ENCODE measurements around the gene OPA3.
"Not testable (repeated sequence)": the region's sequence is repeated elsewhere in the genome, so short reads cannot be mapped to it uniquely, and the experiment has no call there.

OPA3 gene

GRCh38 chr19:45515081-45515624 lies 69.4 kb downstream of the OPA3 start:
- H3K4me1 ChIP-seq (ENCODE audit: control insufficient read depth in 5 of 5, insufficient read depth in 5 of 5, low read length in 5 of 5): peaks cover 13 to 60% (median 49%) of the 10 kb centered on the region in 5 donors
- H3K4me3 ChIP-seq (ENCODE audit: low read depth in 1 of 5, low read length in 5 of 5): peak overlapping the region in 3 of 5 donors; percentile 7 to 21 (median 19)
- H3K27ac ChIP-seq (ENCODE audit: low read depth, low read length): peak overlapping the region; percentile 71
- peaks cover 0 to 27% (median 17%) of the 10 kb centered on the region in 5 donors for H3K36me3 ChIP-seq (ENCODE audit: control insufficient read depth in 5 of 5, insufficient read depth in 5 of 5, low read length in 5 of 5)
- no peaks in the 10 kb centered on the region for H3K27me3 ChIP-seq (ENCODE audit: control insufficient read depth in 5 of 5, insufficient read depth in 4 of 5, low read length in 5 of 5)
- H3K9ac ChIP-seq (ENCODE audit: low read length in 5 of 5): peak overlapping the region in 4 of 5 donors; percentile 5 to 56 (median 40)
- H3K9me3 ChIP-seq (ENCODE audit: control insufficient read depth in 5 of 5, low read length in 5 of 5): no peaks in the 10 kb centered on the region

- no peaks in the 10 kb centered on the region for H3K9me3 ChIP-seq (ENCODE audit: control insufficient read depth in 5 of 5, low read length in 5 of 5)
- H3K36me3 ChIP-seq (ENCODE audit: control insufficient read depth in 5 of 5, insufficient read depth in 5 of 5, low read length in 5 of 5): peaks cover 0 to 24% (median 14%) of the 10 kb centered on the region in 5 donors
- peak overlapping the region; percentile 71 for H3K27ac ChIP-seq (ENCODE audit: low read depth, low read length)
- H3K4me1 ChIP-seq (ENCODE audit: control insufficient read depth in 5 of 5, insufficient read depth in 5 of 5, low read length in 5 of 5): peaks cover 13 to 67% (median 56%) of the 10 kb centered on the region in 5 donors
- peak overlapping the region in 3 of 5 donors; percentile 7 to 24 (median 18) for H3K4me3 ChIP-seq (ENCODE audit: low read depth in 1 of 5, low read length in 5 of 5)
- no peaks in the 10 kb centered on the region for H3K27me3 ChIP-seq (ENCODE audit: control insufficient read depth in 5 of 5, insufficient read depth in 4 of 5, low read length in 5 of 5)
- peak overlapping the region; percentile 33 to 69 (median 51) for H3K9ac ChIP-seq (ENCODE audit: low read length in 5 of 5)
These were observed 70.1 kb downstream of the OPA3 start for GRCh38 chr19:45514376-45515051.

- Histone ChIP-seq H3K36me3 (ENCODE audit: control insufficient read depth in 5 of 5, insufficient read depth in 5 of 5, low read length in 5 of 5) (peaks cover 0 to 13% (median 6%) of the 10 kb centered on the region in 5 donors), H3K9ac (ENCODE audit: low read length in 5 of 5) (no peak overlapping the region), H3K27ac (ENCODE audit: low read depth, low read length) (no peak overlapping the region), H3K4me3 (ENCODE audit: low read depth in 1 of 5, low read length in 5 of 5) (no peak overlapping the region), H3K9me3 (ENCODE audit: control insufficient read depth in 5 of 5, low read length in 5 of 5) (no peaks in the 10 kb centered on the region), H3K4me1 (ENCODE audit: control insufficient read depth in 5 of 5, insufficient read depth in 5 of 5, low read length in 5 of 5) (peaks cover 13 to 81% (median 70%) of the 10 kb centered on the region in 5 donors), H3K27me3 (ENCODE audit: control insufficient read depth in 5 of 5, insufficient read depth in 4 of 5, low read length in 5 of 5) (no peaks in the 10 kb centered on the region)
These were observed 71.6 kb downstream of the OPA3 start for GRCh38 chr19:45512881-45513483.

- Histone ChIP-seq H3K9me3 (ENCODE audit: control insufficient read depth in 5 of 5, low read length in 5 of 5) (no peaks in the 10 kb centered on the region), H3K9ac (ENCODE audit: low read length in 5 of 5) (no peak overlapping the region), H3K4me1 (ENCODE audit: control insufficient read depth in 5 of 5, insufficient read depth in 5 of 5, low read length in 5 of 5) (peaks cover 13 to 86% (median 76%) of the 10 kb centered on the region in 5 donors), H3K4me3 (ENCODE audit: low read depth in 1 of 5, low read length in 5 of 5) (no peak overlapping the region), H3K27me3 (ENCODE audit: control insufficient read depth in 5 of 5, insufficient read depth in 4 of 5, low read length in 5 of 5) (no peaks in the 10 kb centered on the region), H3K27ac (ENCODE audit: low read depth, low read length) (peak overlapping the region; percentile 11), H3K36me3 (ENCODE audit: control insufficient read depth in 5 of 5, insufficient read depth in 5 of 5, low read length in 5 of 5) (peaks cover 0 to 3% (median 0%) of the 10 kb centered on the region in 5 donors)
These were observed 73.5 kb downstream of the OPA3 start for GRCh38 chr19:45511074-45511473.

GRCh38 chr19:45510352-45510751 lies 74.2 kb downstream of the OPA3 start:
- not testable (repeated sequence) for H3K9ac ChIP-seq (ENCODE audit: low read length in 5 of 5); H3K9me3 ChIP-seq (ENCODE audit: control insufficient read depth in 5 of 5, low read length in 5 of 5); H3K27me3 ChIP-seq (ENCODE audit: control insufficient read depth in 5 of 5, insufficient read depth in 4 of 5, low read length in 5 of 5); H3K36me3 ChIP-seq (ENCODE audit: control insufficient read depth in 5 of 5, insufficient read depth in 5 of 5, low read length in 5 of 5)
- peaks cover 10 to 81% (median 70%) of the 10 kb centered on the region in 5 donors for H3K4me1 ChIP-seq (ENCODE audit: control insufficient read depth in 5 of 5, insufficient read depth in 5 of 5, low read length in 5 of 5)
- H3K27ac ChIP-seq (ENCODE audit: low read depth, low read length): peak overlapping the region; percentile 87
- peak overlapping the region in 1 of 5 donors; percentile 92 for H3K4me3 ChIP-seq (ENCODE audit: low read depth in 1 of 5, low read length in 5 of 5)

GRCh38 chr19:45509692-45510015 lies 74.9 kb downstream of the OPA3 start:
- Histone ChIP-seq H3K27ac (ENCODE audit: low read depth, low read length) (peak overlapping the region; percentile 87), H3K4me1 (ENCODE audit: control insufficient read depth in 5 of 5, insufficient read depth in 5 of 5, low read length in 5 of 5) (peaks cover 6 to 74% (median 64%) of the 10 kb centered on the region in 5 donors), H3K9ac (ENCODE audit: low read length in 5 of 5) (peak overlapping the region; percentile 52 to 63 (median 62)), H3K9me3 (ENCODE audit: control insufficient read depth in 5 of 5, low read length in 5 of 5) (no peaks in the 10 kb centered on the region), H3K4me3 (ENCODE audit: low read depth in 1 of 5, low read length in 5 of 5) (peak overlapping the region; percentile 59 to 93 (median 80)), H3K36me3 (ENCODE audit: control insufficient read depth in 5 of 5, insufficient read depth in 5 of 5, low read length in 5 of 5) (no peaks in the 10 kb centered on the region), H3K27me3 (ENCODE audit: control insufficient read depth in 5 of 5, insufficient read depth in 4 of 5, low read length in 5 of 5) (no peaks in the 10 kb centered on the region)

GRCh38 chr19:45508861-45509691 lies 75.5 kb downstream of the OPA3 start:
- Histone ChIP-seq H3K27me3 (ENCODE audit: control insufficient read depth in 5 of 5, insufficient read depth in 4 of 5, low read length in 5 of 5) (no peaks in the 10 kb centered on the region), H3K27ac (ENCODE audit: low read depth, low read length) (peak overlapping the region; percentile 87), H3K4me3 (ENCODE audit: low read depth in 1 of 5, low read length in 5 of 5) (peak overlapping the region; percentile 74 to 96 (median 92)), H3K4me1 (ENCODE audit: control insufficient read depth in 5 of 5, insufficient read depth in 5 of 5, low read length in 5 of 5) (peaks cover 3 to 68% (median 58%) of the 10 kb centered on the region in 5 donors), H3K9ac (ENCODE audit: low read length in 5 of 5) (peak overlapping the region; percentile 52 to 94 (median 88)), H3K36me3 (ENCODE audit: control insufficient read depth in 5 of 5, insufficient read depth in 5 of 5, low read length in 5 of 5) (no peaks in the 10 kb centered on the region), H3K9me3 (ENCODE audit: control insufficient read depth in 5 of 5, low read length in 5 of 5) (no peaks in the 10 kb centered on the region)

- H3K36me3 ChIP-seq (ENCODE audit: control insufficient read depth in 5 of 5, insufficient read depth in 5 of 5, low read length in 5 of 5): no peaks in the 10 kb centered on the region
- peak overlapping the region; percentile 80 to 96 (median 93) for H3K4me3 ChIP-seq (ENCODE audit: low read depth in 1 of 5, low read length in 5 of 5)
- peak overlapping the region in 4 of 5 donors; percentile 88 to 94 (median 90) for H3K9ac ChIP-seq (ENCODE audit: low read length in 5 of 5)
- H3K27me3 ChIP-seq (ENCODE audit: control insufficient read depth in 5 of 5, insufficient read depth in 4 of 5, low read length in 5 of 5): no peaks in the 10 kb centered on the region
- H3K27ac ChIP-seq (ENCODE audit: low read depth, low read length): peak overlapping the region; percentile 87
- peaks cover 0 to 62% (median 51%) of the 10 kb centered on the region in 5 donors for H3K4me1 ChIP-seq (ENCODE audit: control insufficient read depth in 5 of 5, insufficient read depth in 5 of 5, low read length in 5 of 5)
- H3K9me3 ChIP-seq (ENCODE audit: control insufficient read depth in 5 of 5, low read length in 5 of 5): no peaks in the 10 kb centered on the region
These were observed 76.2 kb downstream of the OPA3 start for GRCh38 chr19:45508417-45508860.

- Histone ChIP-seq H3K4me3 (ENCODE audit: low read depth in 1 of 5, low read length in 5 of 5) (peak overlapping the region; percentile 80 to 96 (median 93)), H3K9me3 (ENCODE audit: control insufficient read depth in 5 of 5, low read length in 5 of 5) (no peaks in the 10 kb centered on the region), H3K9ac (ENCODE audit: low read length in 5 of 5) (peak overlapping the region; percentile 48 to 94 (median 88)), H3K36me3 (ENCODE audit: control insufficient read depth in 5 of 5, insufficient read depth in 5 of 5, low read length in 5 of 5) (no peaks in the 10 kb centered on the region), H3K27me3 (ENCODE audit: control insufficient read depth in 5 of 5, insufficient read depth in 4 of 5, low read length in 5 of 5) (no peaks in the 10 kb centered on the region), H3K4me1 (ENCODE audit: control insufficient read depth in 5 of 5, insufficient read depth in 5 of 5, low read length in 5 of 5) (peaks cover 0 to 58% (median 48%) of the 10 kb centered on the region in 5 donors), H3K27ac (ENCODE audit: low read depth, low read length) (peak overlapping the region; percentile 87)
These were observed 76.7 kb downstream of the OPA3 start for GRCh38 chr19:45507872-45508416.
